Adrenal gland (tissue), 5 donors: ENCODE data around the gene FOXJ3.

Source experiments
- POLR2A ChIP-seq, 2 donors: fragments of 450-650 bp; IDR thresholded peaks; one replicate each; pipeline ENCODE4 v1.6.1; 2017; ENCODE audit warnings: antibody characterized with exemption in 2 of 2, mild to moderate bottlenecking in 2 of 2, moderate library complexity in 1 of 2
- TF ChIP-seq, protein P1 (sequence below), 6 experiments: fragments of 450-650 bp in 4 of 6; fragments of 200-600 bp in 2 of 6; sonication (generic) in 1 of 6; IDR thresholded peaks; 1 replicate in 5 of 6; 2 replicates in 1 of 6; pipeline versions ENCODE4 v1.5.1 to v1.8.0; 2016 to 2021; ENCODE audit warnings: antibody characterized with exemption in 6 of 6, mild to moderate bottlenecking in 2 of 6, moderate library complexity in 1 of 6
- donor health status: DM: no; HTN: no; CAD: no.

DNA sequence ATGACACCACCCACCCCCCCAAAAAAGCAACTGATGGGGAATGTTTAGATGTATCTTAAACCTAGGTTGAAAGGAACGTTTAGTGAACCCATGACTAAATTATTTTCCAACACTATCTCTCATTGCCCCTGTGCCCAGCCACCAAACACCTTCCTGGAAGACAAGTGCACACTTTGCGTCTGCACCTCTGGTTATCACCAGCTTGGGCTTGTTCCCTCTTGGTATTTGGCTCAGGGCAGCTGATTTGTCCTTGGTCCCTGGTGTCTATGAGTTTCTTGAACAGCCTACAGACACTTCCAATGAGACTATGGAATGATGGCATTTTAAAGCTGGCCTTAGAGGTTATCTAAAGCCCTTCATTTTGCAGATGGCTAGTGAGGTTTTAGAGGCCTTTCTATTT is 30.1 kb upstream of the FOXJ3 start:
- TF ChIP-seq, protein P1, sequence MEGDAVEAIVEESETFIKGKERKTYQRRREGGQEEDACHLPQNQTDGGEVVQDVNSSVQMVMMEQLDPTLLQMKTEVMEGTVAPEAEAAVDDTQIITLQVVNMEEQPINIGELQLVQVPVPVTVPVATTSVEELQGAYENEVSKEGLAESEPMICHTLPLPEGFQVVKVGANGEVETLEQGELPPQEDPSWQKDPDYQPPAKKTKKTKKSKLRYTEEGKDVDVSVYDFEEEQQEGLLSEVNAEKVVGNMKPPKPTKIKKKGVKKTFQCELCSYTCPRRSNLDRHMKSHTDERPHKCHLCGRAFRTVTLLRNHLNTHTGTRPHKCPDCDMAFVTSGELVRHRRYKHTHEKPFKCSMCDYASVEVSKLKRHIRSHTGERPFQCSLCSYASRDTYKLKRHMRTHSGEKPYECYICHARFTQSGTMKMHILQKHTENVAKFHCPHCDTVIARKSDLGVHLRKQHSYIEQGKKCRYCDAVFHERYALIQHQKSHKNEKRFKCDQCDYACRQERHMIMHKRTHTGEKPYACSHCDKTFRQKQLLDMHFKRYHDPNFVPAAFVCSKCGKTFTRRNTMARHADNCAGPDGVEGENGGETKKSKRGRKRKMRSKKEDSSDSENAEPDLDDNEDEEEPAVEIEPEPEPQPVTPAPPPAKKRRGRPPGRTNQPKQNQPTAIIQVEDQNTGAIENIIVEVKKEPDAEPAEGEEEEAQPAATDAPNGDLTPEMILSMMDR (IDR thresholded peaks at IDR 0.05): no peak
- TF ChIP-seq POLR2A (IDR thresholded peaks at IDR 0.05): no peak
